ENCODE results near the gene MAN2B2. TPM values are rescaled to one million over a fixed set of nuclear protein-coding genes. Genes with fewer than 3 reads are reported as not detected.

MAN2B2 gene
- total and polyA plus RNA-seq, 9 of the 15 experiments (the other 6 are each of a cell fraction or from before 2014, with no cell fraction given), result 0.21 to 8.8 (median 3.7) TPM

DNA sequence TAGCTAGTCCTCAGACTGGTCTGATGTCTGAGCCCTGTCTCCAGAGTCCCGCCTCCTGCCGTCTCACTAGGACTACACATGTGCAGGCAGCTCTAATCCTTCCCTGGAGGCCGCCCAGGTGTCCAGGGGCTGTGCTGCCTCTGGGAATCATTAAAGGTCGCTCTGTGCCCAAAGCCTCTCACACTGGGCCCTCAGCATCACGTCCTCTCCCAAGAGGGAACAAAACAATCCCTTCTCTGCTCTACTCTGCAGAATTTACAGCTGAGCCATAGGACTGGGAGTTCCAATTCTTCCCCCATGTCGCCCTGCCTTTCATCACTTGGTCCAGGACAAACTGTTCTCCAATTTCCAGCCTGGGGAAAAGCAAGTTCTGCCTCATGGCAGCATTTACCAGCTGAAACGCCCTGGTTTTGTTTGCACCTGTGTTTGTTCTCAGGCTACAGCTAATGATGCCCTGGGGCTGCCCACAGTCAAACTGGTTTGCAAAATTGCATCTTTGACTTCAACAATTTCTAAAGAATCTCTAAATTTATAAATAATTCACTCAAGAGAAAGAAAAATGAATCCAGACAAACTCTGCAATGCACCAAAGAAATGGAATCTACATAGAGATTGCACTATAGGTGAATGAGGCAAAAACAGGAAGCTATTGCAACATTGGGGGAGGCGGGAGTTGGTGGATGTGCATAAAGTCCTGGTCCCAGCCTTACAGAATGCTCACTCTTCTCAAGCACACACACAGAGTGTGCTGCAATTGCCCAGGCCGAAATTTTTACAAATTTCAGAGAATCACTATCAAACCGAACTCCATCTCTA is 58.3 kb downstream of the MAN2B2 start (continued):
- TF ChIP-seq, protein P1, sequence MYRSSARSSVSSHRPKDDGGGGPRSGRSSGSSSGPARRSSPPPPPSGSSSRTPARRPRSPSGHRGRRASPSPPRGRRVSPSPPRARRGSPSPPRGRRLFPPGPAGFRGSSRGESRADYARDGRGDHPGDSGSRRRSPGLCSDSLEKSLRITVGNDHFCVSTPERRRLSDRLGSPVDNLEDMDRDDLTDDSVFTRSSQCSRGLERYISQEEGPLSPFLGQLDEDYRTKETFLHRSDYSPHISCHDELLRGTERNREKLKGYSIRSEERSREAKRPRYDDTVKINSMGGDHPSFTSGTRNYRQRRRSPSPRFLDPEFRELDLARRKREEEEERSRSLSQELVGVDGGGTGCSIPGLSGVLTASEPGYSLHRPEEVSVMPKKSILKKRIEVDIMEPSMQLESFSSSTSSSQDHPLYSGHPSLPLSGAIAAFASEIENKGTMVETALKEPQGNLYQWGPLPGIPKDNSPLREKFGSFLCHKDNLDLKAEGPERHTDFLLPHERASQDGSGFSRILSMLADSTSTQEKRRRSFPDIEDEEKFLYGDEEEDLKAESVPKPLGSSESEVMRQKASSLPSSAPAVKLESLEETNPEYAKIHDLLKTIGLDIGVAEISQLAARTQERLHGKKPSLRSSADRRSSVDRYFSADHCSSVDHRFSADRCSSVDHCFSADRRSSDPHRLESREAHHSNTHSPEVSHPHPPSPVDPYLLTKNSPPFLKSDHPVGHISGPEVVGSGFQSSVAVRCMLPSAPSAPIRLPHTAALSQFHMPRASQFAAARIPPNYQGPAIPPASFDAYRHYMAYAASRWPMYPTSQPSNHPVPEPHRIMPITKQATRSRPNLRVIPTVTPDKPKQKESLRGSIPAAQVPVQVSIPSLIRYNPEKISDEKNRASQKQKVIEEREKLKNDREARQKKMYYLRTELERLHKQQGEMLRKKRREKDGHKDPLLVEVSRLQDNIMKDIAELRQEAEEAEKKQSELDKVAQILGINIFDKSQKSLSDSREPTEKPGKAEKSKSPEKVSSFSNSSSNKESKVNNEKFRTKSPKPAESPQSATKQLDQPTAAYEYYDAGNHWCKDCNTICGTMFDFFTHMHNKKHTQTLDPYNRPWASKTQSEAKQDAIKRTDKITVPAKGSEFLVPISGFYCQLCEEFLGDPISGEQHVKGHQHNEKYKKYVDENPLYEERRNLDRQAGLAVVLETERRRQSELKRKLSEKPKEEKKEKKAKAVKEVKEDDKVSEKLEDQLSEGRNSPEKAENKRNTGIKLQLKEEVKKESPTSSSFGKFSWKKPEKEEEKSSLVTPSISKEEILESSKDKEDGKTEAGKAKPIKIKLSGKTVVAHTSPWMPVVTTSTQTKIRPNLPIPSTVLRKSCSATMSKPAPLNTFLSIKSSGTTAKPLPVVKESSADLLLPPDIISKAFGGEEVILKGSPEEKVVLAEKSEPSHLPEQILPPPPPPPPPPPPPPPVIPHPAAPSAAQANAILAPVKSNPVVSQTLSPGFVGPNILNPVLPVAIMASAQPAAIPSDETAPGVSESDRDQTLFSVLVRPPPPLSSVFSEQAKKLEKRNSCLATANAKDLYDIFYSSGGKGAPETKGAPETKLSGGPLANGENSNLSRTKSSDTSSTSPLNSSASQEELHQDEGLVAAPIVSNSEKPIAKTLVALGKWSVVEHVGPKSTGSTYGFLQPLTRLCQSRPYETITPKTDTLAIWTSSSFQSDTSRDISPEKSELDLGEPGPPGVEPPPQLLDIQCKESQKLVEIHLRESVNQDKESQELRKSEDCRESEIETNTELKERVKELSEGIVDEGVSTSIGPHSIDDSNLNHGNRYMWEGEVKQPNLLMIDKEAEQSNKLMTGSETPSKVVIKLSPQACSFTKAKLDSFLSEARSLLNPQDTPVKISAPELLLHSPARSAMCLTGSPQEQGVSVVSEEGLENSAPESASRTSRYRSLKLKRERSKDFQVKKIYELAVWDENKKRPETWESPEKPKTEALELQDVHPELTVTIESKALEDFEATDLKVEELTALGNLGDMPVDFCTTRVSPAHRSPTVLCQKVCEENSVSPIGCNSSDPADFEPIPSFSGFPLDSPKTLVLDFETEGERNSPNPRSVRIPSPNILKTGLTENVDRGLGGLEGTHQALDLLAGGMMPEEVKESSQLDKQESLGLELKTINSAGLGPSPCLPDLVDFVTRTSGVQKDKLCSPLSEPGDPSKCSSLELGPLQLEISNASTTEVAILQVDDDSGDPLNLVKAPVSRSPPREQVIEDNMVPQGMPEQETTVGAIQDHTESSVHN (IDR thresholded peaks at IDR 0.05; ENCODE audit: borderline replicate concordance in 1 of 2, low read depth in 1 of 2), result no peak
- TF ChIP-seq ZNF124 (CRISPR knock-in tag; IDR thresholded peaks at IDR 0.05) (no peak), NCOA1 (IDR thresholded peaks at IDR 0.05; ENCODE audit: low read depth) (no peak), NCOA2 (IDR thresholded peaks at IDR 0.05; ENCODE audit: partially characterized antibody in 2 of 2) (no peak), TAF9B (IDR thresholded peaks at IDR 0.05; ENCODE audit: partially characterized antibody) (no peak), U2AF1 (optimal IDR thresholded peaks at IDR 0.05; ENCODE audit: low read depth, low read length) (no peak), BRF1 (IDR thresholded peaks at IDR 0.05; ENCODE audit: borderline replicate concordance, extremely low read depth, insufficient read length) (no peak)
- TF ChIP-seq, protein P2, sequence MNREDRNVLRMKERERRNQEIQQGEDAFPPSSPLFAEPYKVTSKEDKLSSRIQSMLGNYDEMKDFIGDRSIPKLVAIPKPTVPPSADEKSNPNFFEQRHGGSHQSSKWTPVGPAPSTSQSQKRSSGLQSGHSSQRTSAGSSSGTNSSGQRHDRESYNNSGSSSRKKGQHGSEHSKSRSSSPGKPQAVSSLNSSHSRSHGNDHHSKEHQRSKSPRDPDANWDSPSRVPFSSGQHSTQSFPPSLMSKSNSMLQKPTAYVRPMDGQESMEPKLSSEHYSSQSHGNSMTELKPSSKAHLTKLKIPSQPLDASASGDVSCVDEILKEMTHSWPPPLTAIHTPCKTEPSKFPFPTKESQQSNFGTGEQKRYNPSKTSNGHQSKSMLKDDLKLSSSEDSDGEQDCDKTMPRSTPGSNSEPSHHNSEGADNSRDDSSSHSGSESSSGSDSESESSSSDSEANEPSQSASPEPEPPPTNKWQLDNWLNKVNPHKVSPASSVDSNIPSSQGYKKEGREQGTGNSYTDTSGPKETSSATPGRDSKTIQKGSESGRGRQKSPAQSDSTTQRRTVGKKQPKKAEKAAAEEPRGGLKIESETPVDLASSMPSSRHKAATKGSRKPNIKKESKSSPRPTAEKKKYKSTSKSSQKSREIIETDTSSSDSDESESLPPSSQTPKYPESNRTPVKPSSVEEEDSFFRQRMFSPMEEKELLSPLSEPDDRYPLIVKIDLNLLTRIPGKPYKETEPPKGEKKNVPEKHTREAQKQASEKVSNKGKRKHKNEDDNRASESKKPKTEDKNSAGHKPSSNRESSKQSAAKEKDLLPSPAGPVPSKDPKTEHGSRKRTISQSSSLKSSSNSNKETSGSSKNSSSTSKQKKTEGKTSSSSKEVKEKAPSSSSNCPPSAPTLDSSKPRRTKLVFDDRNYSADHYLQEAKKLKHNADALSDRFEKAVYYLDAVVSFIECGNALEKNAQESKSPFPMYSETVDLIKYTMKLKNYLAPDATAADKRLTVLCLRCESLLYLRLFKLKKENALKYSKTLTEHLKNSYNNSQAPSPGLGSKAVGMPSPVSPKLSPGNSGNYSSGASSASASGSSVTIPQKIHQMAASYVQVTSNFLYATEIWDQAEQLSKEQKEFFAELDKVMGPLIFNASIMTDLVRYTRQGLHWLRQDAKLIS (CRISPR knock-in tag; IDR thresholded peaks at IDR 0.05), result no peak
- TF ChIP-seq, protein P3, sequence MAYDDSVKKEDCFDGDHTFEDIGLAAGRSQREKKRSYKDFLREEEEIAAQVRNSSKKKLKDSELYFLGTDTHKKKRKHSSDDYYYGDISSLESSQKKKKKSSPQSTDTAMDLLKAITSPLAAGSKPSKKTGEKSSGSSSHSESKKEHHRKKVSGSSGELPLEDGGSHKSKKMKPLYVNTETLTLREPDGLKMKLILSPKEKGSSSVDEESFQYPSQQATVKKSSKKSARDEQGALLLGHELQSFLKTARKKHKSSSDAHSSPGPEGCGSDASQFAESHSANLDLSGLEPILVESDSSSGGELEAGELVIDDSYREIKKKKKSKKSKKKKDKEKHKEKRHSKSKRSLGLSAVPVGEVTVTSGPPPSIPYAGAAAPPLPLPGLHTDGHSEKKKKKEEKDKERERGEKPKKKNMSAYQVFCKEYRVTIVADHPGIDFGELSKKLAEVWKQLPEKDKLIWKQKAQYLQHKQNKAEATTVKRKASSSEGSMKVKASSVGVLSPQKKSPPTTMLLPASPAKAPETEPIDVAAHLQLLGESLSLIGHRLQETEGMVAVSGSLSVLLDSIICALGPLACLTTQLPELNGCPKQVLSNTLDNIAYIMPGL (CRISPR knock-in tag; IDR thresholded peaks at IDR 0.05), result no peak

Measured in K562 (cell line).